HepG2 (cell line): ENCODE measurements around the gene DRAXIN. TPM values are rescaled to one million over a fixed set of nuclear protein-coding genes. Genes with fewer than 3 reads are reported as not detected.
A peak's percentile ranks its signal among the peaks of the same experiment; 100 is the strongest.

Experiments used
- ATAC-seq: fragments of 200-7000 bp; cut with Tn5 transposase; 3 replicates; pipeline ENCODE4 v1.9.1; 2020; ENCODE audit warnings: mild to moderate bottlenecking, moderate library complexity
- BruUV-seq: library from RNA; stranded (reverse); fragments of 400-500 nt; replicated peaks from 2 replicates; lab custom pipeline; 2021; lab: Mats Ljungman, UMichigan
- CTCF ChIA-PET: fragments of 300-600 bp; formaldehyde crosslinking; extraction: SDS; loops from one replicate; lab custom pipeline; 2021; ENCODE audit warnings: low total read pairs, inconsistent platforms, low intra/inter-chr PET ratio; lab: Yijun Ruan, JAX
- POLR2A ChIA-PET: fragments of 350-600 bp; sonication (Branson Sonifier 250); formaldehyde crosslinking; loops from one replicate; lab custom pipeline; 2020; ENCODE audit warnings: antibody characterized with exemption, inconsistent platforms; lab: Yijun Ruan, JAX
- DNase-seq: peaks from one replicate; pipeline ENCODE4 v3.0.0-alpha.2; 2015; ENCODE audit warnings: low spot score
- FAIRE-seq: peaks from 3 replicates; lab custom pipeline; 2011; peaks lifted over from hg19 to GRCh38; lab: Jason Lieb, UNC
- H2AFZ ChIP-seq: one replicate; pipeline ENCODE4 v1.6.1; 2011; ENCODE audit warnings: low read length, inconsistent platforms
- H3K27ac ChIP-seq: fragments of 300-600 bp; 3 replicates; pipeline ENCODE4 v1.8.0; 2011; ENCODE audit warnings: mixed run types, mild to moderate bottlenecking, mixed read lengths, low read length, inconsistent platforms; ENCODE audit not compliant: insufficient read depth; ENCODE audit errors: extremely low read length
- H3K27me3 ChIP-seq, 2 experiments: fragments of 200-600 bp in 1 of 2; 2 replicates in 1 of 2; 3 replicates in 1 of 2; pipeline versions ENCODE4 v1.6.0 to v1.8.0; 2011; ENCODE audit warnings: low read length in 2 of 2, mild to moderate bottlenecking in 2 of 2, moderate library complexity in 2 of 2, inconsistent platforms in 1 of 2; ENCODE audit not compliant: insufficient read depth in 2 of 2, control insufficient read depth in 1 of 2
- H3K36me3 ChIP-seq, 2 experiments: fragments of 200-600 bp in 1 of 2; replicated peaks in 1 of 2; 2 replicates in 1 of 2; 3 replicates in 1 of 2; pipeline versions ENCODE4 v1.5.1 to v1.8.0; 2011; ENCODE audit warnings: low read length in 2 of 2, inconsistent platforms in 1 of 2; ENCODE audit not compliant: insufficient read depth in 2 of 2, control insufficient read depth in 1 of 2
- H3K4me1 ChIP-seq: 2 replicates; pipeline ENCODE4 v1.5.1; 2012; ENCODE audit warnings: low read length, inconsistent platforms; ENCODE audit not compliant: insufficient read depth
- H3K4me2 ChIP-seq: 2 replicates; pipeline ENCODE4 v1.6.0; 2011; ENCODE audit warnings: low read depth, low read length, inconsistent platforms
- H3K4me3 ChIP-seq, 3 experiments: fragments of 200-600 bp in 1 of 3; sonication (generic), shearing (Covaris generic) in 1 of 3; replicated peaks in 1 of 3; 2 replicates each; pipeline ENCODE4 v1.5.1; 2011 to 2016; ENCODE audit warnings: low read length in 3 of 3, inconsistent platforms in 2 of 3, low read depth in 2 of 3, mild to moderate bottlenecking in 2 of 3, control low read depth in 1 of 3, mixed read lengths in 1 of 3; ENCODE audit not compliant: insufficient read depth in 1 of 3
- H3K79me2 ChIP-seq: one replicate; pipeline ENCODE4 v1.6.1; 2011; ENCODE audit warnings: low read length, inconsistent platforms; ENCODE audit not compliant: insufficient read depth
- H3K9ac ChIP-seq: 2 replicates; pipeline ENCODE4 v1.6.0; 2011; ENCODE audit warnings: mild to moderate bottlenecking, low read depth, low read length, inconsistent platforms; ENCODE audit not compliant: insufficient read depth
- H3K9me3 ChIP-seq: 2 replicates; pipeline ENCODE4 v1.5.1; 2012; ENCODE audit warnings: mild to moderate bottlenecking, low read length
- H4K20me1 ChIP-seq: 2 replicates; pipeline ENCODE4 v1.6.0; 2011; ENCODE audit warnings: inconsistent platforms, mild to moderate bottlenecking, low read length, moderate library complexity; ENCODE audit not compliant: insufficient read depth
- ATF4 ChIP-seq, 2 experiments: fragments of 450-650 bp in 1 of 2; sonication (generic) in 1 of 2; formaldehyde crosslinking; IDR thresholded peaks; 2 replicates each; pipeline versions ENCODE4 v1.5.0 to v1.8.0; 2020 to 2022; ENCODE audit warnings: mild to moderate bottlenecking in 1 of 2, missing genetic modification reagents in 1 of 2
- EP300 ChIP-seq, 3 experiments: sonication (generic) in 1 of 3; formaldehyde crosslinking in 1 of 3; IDR thresholded peaks; 2 replicates each; pipeline versions ENCODE4 v1.5.1 to v1.6.1; 2011 to 2020; ENCODE audit warnings: low read depth in 2 of 3, low read length in 2 of 3, borderline replicate concordance in 1 of 3, improper control_type of control experiment in 1 of 3, mild to moderate bottlenecking in 1 of 3, missing genetic modification reagents in 1 of 3, moderate library complexity in 1 of 3
- HNF1A ChIP-seq, 2 experiments: sonication (generic) in 1 of 2; formaldehyde crosslinking in 1 of 2; IDR thresholded peaks; 2 replicates each; pipeline versions ENCODE4 v1.4.0 to v1.6.1; 2016 to 2020; ENCODE audit warnings: borderline replicate concordance in 1 of 2, low read depth in 1 of 2, mild to moderate bottlenecking in 1 of 2, missing genetic modification reagents in 1 of 2
- IRF2 ChIP-seq: IDR thresholded peaks from 2 replicates; pipeline ENCODE4 v1.6.1; 2018; ENCODE audit warnings: missing genetic modification reagents, missing compliant biosample characterization
- SRSF1 ChIP-seq: fragments of 200-400 bp; formaldehyde crosslinking; optimal IDR thresholded peaks from 2 replicates; pipeline ENCODE3; 2017; ENCODE audit warnings: mild to moderate bottlenecking, low read depth, low read length, moderate library complexity
- U2AF1 ChIP-seq: fragments of 200-400 bp; formaldehyde crosslinking; optimal IDR thresholded peaks from 2 replicates; pipeline ENCODE3; 2017; ENCODE audit warnings: mild to moderate bottlenecking, low read depth, low read length
- ZIK1 ChIP-seq: sonication (generic); formaldehyde crosslinking; IDR thresholded peaks from 2 replicates; pipeline ENCODE4 v1.5.0; 2020; ENCODE audit warnings: mild to moderate bottlenecking, low read depth, missing genetic modification reagents, borderline replicate concordance
- ZNF441 ChIP-seq: sonication (generic); formaldehyde crosslinking; IDR thresholded peaks from 2 replicates; pipeline ENCODE4 v1.7.0; 2021; ENCODE audit warnings: missing genetic modification reagents, borderline replicate concordance
- ZNF503 ChIP-seq: sonication (generic); formaldehyde crosslinking; IDR thresholded peaks from 2 replicates; pipeline ENCODE4 v1.4.0; 2020; ENCODE audit warnings: missing genetic modification reagents
- WGBS: methylation state at CpG from one replicate; pipeline ENCODE4 v1.1.6; 2017; ENCODE audit warnings: low lambda C conversion rate; 5-methylcytosine and 5-hydroxymethylcytosine counted together
- in situ Hi-C: cut with HindIII; loops from 2 replicates; pipeline ENCODE4 v1.10.0; 2017; ENCODE audit warnings: low pct_unique_long_range_greater_than_20kb; ENCODE audit not compliant: extremely low pct_ligation_motif_present
- intact Hi-C: fragments of 100-400 bp; cut with micrococcal nuclease; formaldehyde crosslinking; loops from one replicate; pipeline ENCODE4 v1.10.0; 2022; ENCODE audit not compliant: unreplicated experiment
- polyA plus RNA-seq, 8 experiments: library from polyadenylated mRNA; depleted of rRNA in 3 of 8; stranded (reverse) in 7 of 8; unstranded in 1 of 8; fragments of >200 nt; fragmentation: Illumina TruSeq in 4 of 8; extraction: Trizol in 4 of 8; gene quantifications; 2 replicates each; pipeline versions ENCODE4 v1.2.1 to v1.2.3, GENCODE V29; 2011 to 2016; ENCODE audit warnings: low read depth in 4 of 8, missing spikeins in 1 of 8, mixed read lengths in 1 of 8; ENCODE audit not compliant: insufficient read depth in 1 of 8
- total RNA-seq, 5 experiments: library from RNA; depleted of rRNA; stranded (reverse); fragments of >200 nt; fragmentation: Illumina TruSeq; extraction: Trizol; gene quantifications; 2 replicates each; pipeline ENCODE4 v1.2.3, GENCODE V29; 2016; ENCODE audit warnings: low read depth in 1 of 5
- TF ChIP-seq, protein P1 (sequence below): sonication (generic); formaldehyde crosslinking; IDR thresholded peaks from 2 replicates; pipeline ENCODE4 v1.5.0; 2020; ENCODE audit warnings: missing genetic modification reagents

The DRAXIN gene
- total and polyA plus RNA-seq, 2 of the 13 experiments (the other 11 are each of a cell fraction or from before 2014, with no cell fraction given): 0.02 TPM; not detected in 1

DNA sequence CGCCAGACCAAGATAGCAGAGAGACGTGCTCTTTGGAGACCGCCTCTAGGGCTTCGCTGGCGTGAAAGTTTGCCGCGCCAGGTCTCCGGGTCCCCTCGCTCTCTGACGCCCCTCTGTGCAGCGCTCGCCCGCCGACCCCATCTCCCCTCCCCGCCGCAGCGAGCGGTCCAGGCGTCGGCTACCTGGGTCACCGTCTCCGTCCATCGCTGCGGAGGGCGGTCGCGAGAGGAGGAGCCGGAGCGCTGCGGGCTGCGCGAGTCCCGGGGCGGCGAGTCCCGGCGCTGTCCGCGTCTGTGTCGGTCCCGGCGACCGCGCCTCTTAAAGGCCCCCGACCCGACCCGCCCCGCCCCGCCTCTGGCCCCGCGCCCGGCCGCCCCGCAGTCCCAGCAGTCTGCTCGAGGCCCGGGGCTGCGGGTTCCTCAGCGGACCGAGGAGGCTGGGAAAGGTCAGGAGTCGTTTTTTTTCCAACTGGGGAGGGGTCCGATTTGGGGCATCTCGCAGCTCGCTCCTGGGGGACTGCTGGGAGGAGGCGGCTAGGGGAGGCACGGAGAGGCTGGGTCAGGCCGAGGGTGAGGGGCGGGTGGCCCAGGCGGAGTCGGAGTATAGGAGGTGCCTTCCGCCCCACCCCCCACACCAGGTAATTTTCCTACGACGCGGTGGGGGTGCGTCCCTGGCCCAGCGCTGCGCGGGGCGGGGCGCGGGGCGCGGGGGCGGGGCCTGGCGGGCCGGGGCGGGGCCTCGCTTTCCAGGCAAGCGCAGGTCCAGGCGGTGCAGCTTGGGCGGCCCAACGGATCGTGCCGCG is 37.2 kb upstream of the DRAXIN start, which contains the start of the genes FBXO2 and FBXO44:
Gene FBXO2 (minus strand): TSS at position 293 of the 802 bp plus-strand sequence. CDS start 89 bp downstream, at position 204.
Gene FBXO44 (plus strand): TSS at position 741 of the 802 bp plus-strand sequence. CDS start 959 bp downstream, outside the sequence.
- intact Hi-C loops: loop anchor here (5.0 kb wide), 2 partner anchors 63 to 148 kb away; no protein-coding TSS in a partner anchor
- Histone ChIP-seq H3K36me3 (peaks cover 5 to 16% of the 10 kb centered on the region in 2 experiments), H3K27ac (peak within 1 kb of the TSS; percentile 74), H2AFZ (no peak within 1 kb of the TSS), H3K4me3 (peak within 1 kb of the TSS; percentile 81 to 89 (median 85)), H4K20me1 (peaks cover 8% of the 10 kb centered on the region), H3K4me1 (peaks cover 59% of the 10 kb centered on the region), H3K27me3 (no peaks in the 10 kb centered on the region), H3K9me3 (no peaks in the 10 kb centered on the region), H3K79me2 (peaks cover 20% of the 10 kb centered on the region), H3K4me2 (peak within 1 kb of the TSS; percentile 88), H3K9ac (peak within 1 kb of the TSS; percentile 83)
- no peak for FAIRE-seq
- ChIA-PET POLR2A (interaction anchor here (1.1 to 4.0 kb wide), 13 partner anchors 8 to 382 kb away, joined by 3 to 45 read pairs (median 5); partner anchors contain the start of genes AGTRAP, FBXO6, MIIP and UBIAD1), CTCF (no interaction called here)
- in situ Hi-C loops: no loop called here
- ATAC-seq: peak; percentile 74
- DNase-seq: peak; percentile 62
- 0% methylated on average over 7 of the region's 94 CpGs for WGBS
- no TSS peak for BruUV-seq
- TF ChIP-seq SRSF1 (peak; percentile 74), EP300 (IDR thresholded peaks at IDR 0.05; ENCODE audit: low read depth in 2 of 2, low read length in 2 of 2) (peak in 1 of 2 experiments; percentile 36; a peak in 1 of 4 replicates), EP300 (CRISPR knock-in tag; IDR thresholded peaks at IDR 0.05; ENCODE audit: borderline replicate concordance) (no peak), ZIK1 (peak; percentile 86; the same call in 1 of the 2 replicates), ATF4 (CRISPR knock-in tag; IDR thresholded peaks at IDR 0.05) (peak in 1 of 2 experiments; percentile 42; a peak in 1 of 4 replicates), U2AF1 (peak; percentile 53), IRF2 (CRISPR knock-in tag) (0 out of 2 replicates have a peak, but pooled peaks have one; percentile 13), HNF1A (IDR thresholded peaks at IDR 0.05; ENCODE audit: low read depth) (no peak), HNF1A (CRISPR knock-in tag; IDR thresholded peaks at IDR 0.05; ENCODE audit: borderline replicate concordance) (no peak; the same call in 1 of the 2 replicates), ZNF441 (CRISPR knock-in tag) (peak; percentile 45; the same call in 1 of the 2 replicates), ZNF503 (CRISPR knock-in tag) (no peak)
- TF ChIP-seq, protein P1, sequence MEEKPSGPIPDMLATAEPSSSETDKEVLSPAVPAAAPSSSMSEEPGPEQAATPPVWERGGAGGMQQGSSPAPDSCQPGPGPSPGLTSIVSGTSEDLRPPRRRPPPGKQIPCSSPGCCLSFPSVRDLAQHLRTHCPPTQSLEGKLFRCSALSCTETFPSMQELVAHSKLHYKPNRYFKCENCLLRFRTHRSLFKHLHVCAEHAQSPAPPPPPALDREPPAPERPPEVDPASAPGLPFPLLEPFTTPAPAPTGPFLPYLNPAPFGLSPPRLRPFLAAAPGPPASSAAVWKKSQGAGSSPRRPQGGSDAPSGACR: peak; percentile 50; the same call in 1 of the 2 replicates
